ENCODE results near the gene STAT5A.

GRCh38 chr17:42287977-42288802, at the start of gene STAT5A:
- TF ChIP-seq, protein P1, sequence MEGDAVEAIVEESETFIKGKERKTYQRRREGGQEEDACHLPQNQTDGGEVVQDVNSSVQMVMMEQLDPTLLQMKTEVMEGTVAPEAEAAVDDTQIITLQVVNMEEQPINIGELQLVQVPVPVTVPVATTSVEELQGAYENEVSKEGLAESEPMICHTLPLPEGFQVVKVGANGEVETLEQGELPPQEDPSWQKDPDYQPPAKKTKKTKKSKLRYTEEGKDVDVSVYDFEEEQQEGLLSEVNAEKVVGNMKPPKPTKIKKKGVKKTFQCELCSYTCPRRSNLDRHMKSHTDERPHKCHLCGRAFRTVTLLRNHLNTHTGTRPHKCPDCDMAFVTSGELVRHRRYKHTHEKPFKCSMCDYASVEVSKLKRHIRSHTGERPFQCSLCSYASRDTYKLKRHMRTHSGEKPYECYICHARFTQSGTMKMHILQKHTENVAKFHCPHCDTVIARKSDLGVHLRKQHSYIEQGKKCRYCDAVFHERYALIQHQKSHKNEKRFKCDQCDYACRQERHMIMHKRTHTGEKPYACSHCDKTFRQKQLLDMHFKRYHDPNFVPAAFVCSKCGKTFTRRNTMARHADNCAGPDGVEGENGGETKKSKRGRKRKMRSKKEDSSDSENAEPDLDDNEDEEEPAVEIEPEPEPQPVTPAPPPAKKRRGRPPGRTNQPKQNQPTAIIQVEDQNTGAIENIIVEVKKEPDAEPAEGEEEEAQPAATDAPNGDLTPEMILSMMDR (IDR thresholded peaks at IDR 0.05 in 2 of 3, conservative IDR thresholded peaks at IDR 0.05 in 1 of 3; ENCODE audit: borderline replicate concordance in 1 of 3, insufficient read depth in 1 of 3, low read depth in 2 of 3, low read length in 2 of 3) = no peak
- TF ChIP-seq SIN3A (IDR thresholded peaks at IDR 0.05; ENCODE audit: low read depth) (no peak), EZH2 (IDR thresholded peaks at IDR 0.05) (no peak), EZH2phosphoT487 (IDR thresholded peaks at IDR 0.05; ENCODE audit: borderline replicate concordance) (no peak), TCF7L2 (IDR thresholded peaks at IDR 0.05; ENCODE audit: borderline replicate concordance, extremely low read depth, insufficient read depth, insufficient read length) (no peak), POLR2A (IDR thresholded peaks at IDR 0.05; ENCODE audit: borderline replicate concordance, extremely low read depth, insufficient read depth, insufficient read length) (no peak), YY1 (IDR thresholded peaks at IDR 0.05; ENCODE audit: extremely low read depth, insufficient replicate concordance, low read depth, low read length) (no peak), EGR1 (IDR thresholded peaks at IDR 0.05; ENCODE audit: low read depth) (no peak), ZFX (IDR thresholded peaks at IDR 0.05) (no peak), CBX3 (IDR thresholded peaks at IDR 0.05; ENCODE audit: low read depth) (no peak), SRF (IDR thresholded peaks at IDR 0.05; ENCODE audit: low read depth) (no peak)
